ENCODE measurements around the gene MCF2. TPM values are rescaled to one million over a fixed set of nuclear protein-coding genes. Genes with fewer than 3 reads are reported as not detected.

The MCF2 gene
- total and polyA plus RNA-seq, 2 of the 4 experiments (the other 2 are of a cell fraction), result 0.07 TPM; not detected in 1

DNA sequence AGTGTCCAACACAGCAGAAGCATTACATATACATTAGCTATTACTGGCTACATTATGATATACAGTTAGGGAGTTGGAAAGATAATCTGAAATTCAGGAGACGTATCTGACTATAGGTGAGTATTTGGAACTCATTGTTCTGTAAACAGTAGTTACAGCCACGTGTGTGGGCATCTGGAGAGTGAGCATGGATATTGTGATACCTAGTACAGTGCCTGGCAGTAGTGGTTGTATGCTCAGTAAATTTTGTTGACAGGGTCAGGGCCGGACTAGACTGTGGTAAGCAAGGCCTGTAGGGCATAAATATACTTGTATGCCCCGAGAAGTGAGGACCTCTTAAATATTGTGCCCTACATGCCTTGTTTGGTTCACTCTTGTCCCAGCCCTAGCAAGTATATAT, 174.5 kb downstream of the MCF2 start:
- 30% methylated on average over 3 of the region's 4 CpGs; no CpG with 5 or more reads in 1 of the 2 experiments for WGBS, 2 experiments (ENCODE audit: extremely low coverage in 2 of 2, insufficient read length in 1 of 2)

More for the DNA sequence above, 174.5 kb downstream of the MCF2 start:
- POLR2A ChIA-PET (ENCODE audit: unreplicated experiment), result no interaction called here
- Histone ChIP-seq H3K23ac (ENCODE audit: low read depth, low read length) (no peak overlapping the region), H2AK9ac (replicated peaks; ENCODE audit: low read depth, low read length, poor library complexity) (no peak overlapping the region), H4K20me1 (ENCODE audit: insufficient read depth, low read length) (no peaks in the 10 kb centered on the region), H2AFZ (replicated peaks; ENCODE audit: low read length, poor library complexity) (no peak overlapping the region), H3K56ac (ENCODE audit: extremely low read depth, insufficient read depth, low read length) (no peak overlapping the region), H3K4me1 (ENCODE audit: control insufficient read depth, insufficient read depth, low read length) (no peaks in the 10 kb centered on the region), H3K27ac (ENCODE audit: insufficient read depth, low read length) (no peak overlapping the region), H4K8ac (ENCODE audit: low read depth in 2 of 2, low read length in 2 of 2) (no peak overlapping the region), H3K14ac (replicated peaks; ENCODE audit: low read depth, low read length) (no peak overlapping the region), H3K9me3 (ENCODE audit: control insufficient read depth, insufficient read depth, low read length) (no peaks in the 10 kb centered on the region), H3K18ac (ENCODE audit: low read depth, low read length) (no peak overlapping the region), H2BK120ac (ENCODE audit: low read depth, low read length) (no peak overlapping the region), H3K9ac (ENCODE audit: low read depth, low read length) (no peak overlapping the region), H3K4me2 (ENCODE audit: low read depth, low read length) (no peak overlapping the region), H3K36me3 (ENCODE audit: control insufficient read depth, insufficient read depth, low read length) (no peaks in the 10 kb centered on the region), H2AK5ac (ENCODE audit: low read depth, low read length) (no peak overlapping the region), H3K4ac (ENCODE audit: low read depth, low read length) (no peak overlapping the region), H4K5ac (ENCODE audit: low read depth, low read length) (no peak overlapping the region), H2BK15ac (ENCODE audit: low read depth, low read length) (no peak overlapping the region), H3K79me1 (ENCODE audit: low read depth in 1 of 2, low read length in 2 of 2) (no peaks in the 10 kb centered on the region), H3K9me1 (ENCODE audit: insufficient read depth, low read length) (no peaks in the 10 kb centered on the region), H3K4me3 (ENCODE audit: insufficient read depth, low read depth, low read length) (no peak overlapping the region), H3K27me3 (ENCODE audit: control insufficient read depth, insufficient read depth, low read length) (no peaks in the 10 kb centered on the region), H2BK5ac (ENCODE audit: low read depth, low read length, poor library complexity, severe bottlenecking) (no peak overlapping the region), H2BK20ac (ENCODE audit: low read depth, low read length) (no peak overlapping the region), H4K91ac (ENCODE audit: insufficient read depth, low read depth, low read length) (no peak overlapping the region)
- ATAC-seq (ENCODE audit: low read depth), result no peak
- CTCF ChIA-PET, result no interaction called here
- intact Hi-C loops (cut with micrococcal nuclease) (no loop called here), in situ Hi-C loops (cut with MboI; ENCODE audit: low sequenced_read_pairs) (no loop called here), dilution Hi-C loops (cut with HindIII; ENCODE audit: low sequenced_read_pairs, unreplicated experiment) (no loop called here)
- TF ChIP-seq BHLHE40 (IDR thresholded peaks at IDR 0.05; ENCODE audit: low read depth, low read length) (no peak), NFE2L2 (IDR thresholded peaks at IDR 0.05; ENCODE audit: low read depth, low read length) (no peak), MAZ (IDR thresholded peaks at IDR 0.05; ENCODE audit: borderline replicate concordance, low read depth, low read length) (no peak), CEBPB (IDR thresholded peaks at IDR 0.05; ENCODE audit: low read depth, low read length) (no peak), RFX5 (IDR thresholded peaks at IDR 0.05; ENCODE audit: low read depth, low read length) (no peak), FOS (IDR thresholded peaks at IDR 0.05; ENCODE audit: low read depth, low read length) (no peak), POLR2A (IDR thresholded peaks at IDR 0.05; ENCODE audit: low read depth, low read length) (no peak), SMC3 (IDR thresholded peaks at IDR 0.05; ENCODE audit: low read depth, low read length) (no peak), MXI1 (IDR thresholded peaks at IDR 0.05; ENCODE audit: borderline replicate concordance, low read depth, low read length) (no peak), CHD1 (IDR thresholded peaks at IDR 0.05; ENCODE audit: low read depth, low read length) (no peak), RCOR1 (IDR thresholded peaks at IDR 0.05; ENCODE audit: insufficient replicate concordance, low read length) (no peak), MAFK (IDR thresholded peaks at IDR 0.05; ENCODE audit: low read depth, low read length) (no peak), RAD21 (IDR thresholded peaks at IDR 0.05; ENCODE audit: low read length) (no peak)
- TF ChIP-seq, protein P1, sequence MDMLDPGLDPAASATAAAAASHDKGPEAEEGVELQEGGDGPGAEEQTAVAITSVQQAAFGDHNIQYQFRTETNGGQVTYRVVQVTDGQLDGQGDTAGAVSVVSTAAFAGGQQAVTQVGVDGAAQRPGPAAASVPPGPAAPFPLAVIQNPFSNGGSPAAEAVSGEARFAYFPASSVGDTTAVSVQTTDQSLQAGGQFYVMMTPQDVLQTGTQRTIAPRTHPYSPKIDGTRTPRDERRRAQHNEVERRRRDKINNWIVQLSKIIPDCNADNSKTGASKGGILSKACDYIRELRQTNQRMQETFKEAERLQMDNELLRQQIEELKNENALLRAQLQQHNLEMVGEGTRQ (IDR thresholded peaks at IDR 0.05; ENCODE audit: low read depth, low read length), result no peak
- TF ChIP-seq, protein P2, sequence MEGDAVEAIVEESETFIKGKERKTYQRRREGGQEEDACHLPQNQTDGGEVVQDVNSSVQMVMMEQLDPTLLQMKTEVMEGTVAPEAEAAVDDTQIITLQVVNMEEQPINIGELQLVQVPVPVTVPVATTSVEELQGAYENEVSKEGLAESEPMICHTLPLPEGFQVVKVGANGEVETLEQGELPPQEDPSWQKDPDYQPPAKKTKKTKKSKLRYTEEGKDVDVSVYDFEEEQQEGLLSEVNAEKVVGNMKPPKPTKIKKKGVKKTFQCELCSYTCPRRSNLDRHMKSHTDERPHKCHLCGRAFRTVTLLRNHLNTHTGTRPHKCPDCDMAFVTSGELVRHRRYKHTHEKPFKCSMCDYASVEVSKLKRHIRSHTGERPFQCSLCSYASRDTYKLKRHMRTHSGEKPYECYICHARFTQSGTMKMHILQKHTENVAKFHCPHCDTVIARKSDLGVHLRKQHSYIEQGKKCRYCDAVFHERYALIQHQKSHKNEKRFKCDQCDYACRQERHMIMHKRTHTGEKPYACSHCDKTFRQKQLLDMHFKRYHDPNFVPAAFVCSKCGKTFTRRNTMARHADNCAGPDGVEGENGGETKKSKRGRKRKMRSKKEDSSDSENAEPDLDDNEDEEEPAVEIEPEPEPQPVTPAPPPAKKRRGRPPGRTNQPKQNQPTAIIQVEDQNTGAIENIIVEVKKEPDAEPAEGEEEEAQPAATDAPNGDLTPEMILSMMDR (conservative IDR thresholded peaks at IDR 0.05; ENCODE audit: low read depth, low read length), result no peak
- TF ChIP-seq, protein P3, sequence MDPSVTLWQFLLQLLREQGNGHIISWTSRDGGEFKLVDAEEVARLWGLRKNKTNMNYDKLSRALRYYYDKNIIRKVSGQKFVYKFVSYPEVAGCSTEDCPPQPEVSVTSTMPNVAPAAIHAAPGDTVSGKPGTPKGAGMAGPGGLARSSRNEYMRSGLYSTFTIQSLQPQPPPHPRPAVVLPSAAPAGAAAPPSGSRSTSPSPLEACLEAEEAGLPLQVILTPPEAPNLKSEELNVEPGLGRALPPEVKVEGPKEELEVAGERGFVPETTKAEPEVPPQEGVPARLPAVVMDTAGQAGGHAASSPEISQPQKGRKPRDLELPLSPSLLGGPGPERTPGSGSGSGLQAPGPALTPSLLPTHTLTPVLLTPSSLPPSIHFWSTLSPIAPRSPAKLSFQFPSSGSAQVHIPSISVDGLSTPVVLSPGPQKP (IDR thresholded peaks at IDR 0.05; ENCODE audit: borderline replicate concordance, low read depth, low read length), result no peak
- no TSS peak for BruUV-seq (replicated peaks)
- DNase-seq, result no peak
